NCI-H510A treated with DMSO at 0.1 percent for 48 hours (cell line): Measurements from ENCODE around the gene TRMU.

Experiments used
- DNase-seq: peaks from one replicate; lab custom pipeline; 2025; lab: John Stamatoyannopoulos, UW

TRMU gene

DNA sequence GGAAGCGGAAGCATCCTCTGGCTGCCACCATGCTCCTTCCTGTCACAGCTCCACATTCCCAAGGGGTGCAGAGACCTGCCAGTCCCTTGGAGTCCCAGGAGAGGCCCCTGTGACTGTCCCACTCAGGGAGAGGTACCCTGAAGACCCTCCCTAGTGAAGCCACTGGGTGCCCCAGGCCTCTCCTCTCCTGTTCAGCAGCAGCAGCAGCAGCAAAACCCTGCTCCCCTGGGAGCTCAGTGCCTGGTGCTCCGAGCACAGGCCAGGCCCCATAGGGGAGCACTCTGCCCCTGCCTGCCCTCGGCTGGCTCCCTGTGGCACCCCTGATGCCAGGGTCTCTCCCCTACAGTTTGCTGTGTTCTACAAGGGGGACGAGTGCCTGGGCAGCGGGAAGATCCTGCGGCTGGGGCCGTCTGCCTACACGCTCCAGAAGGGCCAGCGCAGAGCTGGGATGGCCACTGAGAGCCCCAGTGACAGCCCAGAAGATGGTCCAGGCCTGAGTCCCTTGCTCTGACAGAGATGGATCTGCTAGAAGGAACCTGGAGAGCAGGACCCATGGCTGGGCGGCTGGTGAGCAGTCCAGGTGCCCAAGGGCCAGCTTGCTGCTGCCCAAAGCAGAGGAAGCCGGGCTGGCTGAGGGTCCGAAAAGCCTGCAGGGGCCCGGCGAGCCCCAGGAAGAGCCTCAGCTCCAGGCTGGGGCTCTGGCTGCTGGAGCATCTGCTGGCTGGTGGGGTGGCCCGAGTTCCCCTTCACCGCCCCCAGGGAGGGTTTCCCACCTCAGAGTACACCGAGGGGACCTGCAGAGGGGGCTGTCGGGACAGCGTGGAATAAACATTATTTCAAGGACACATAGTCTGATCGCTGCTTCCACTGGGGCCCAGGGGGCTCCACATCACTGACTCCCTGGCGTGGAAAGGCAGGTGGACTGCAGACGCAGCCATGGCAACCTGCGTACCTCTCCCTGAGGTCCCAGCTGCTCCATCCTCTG, 21.3 kb downstream of the TRMU start:
- DNase-seq, result no peak

- no peak for DNase-seq
Observed at GRCh38 chr22:46357711-46358520, 22.4 kb downstream of the TRMU start.

- no peak for DNase-seq
Observed at GRCh38 chr22:46358766-46359165, 23.3 kb downstream of the TRMU start.

DNA sequence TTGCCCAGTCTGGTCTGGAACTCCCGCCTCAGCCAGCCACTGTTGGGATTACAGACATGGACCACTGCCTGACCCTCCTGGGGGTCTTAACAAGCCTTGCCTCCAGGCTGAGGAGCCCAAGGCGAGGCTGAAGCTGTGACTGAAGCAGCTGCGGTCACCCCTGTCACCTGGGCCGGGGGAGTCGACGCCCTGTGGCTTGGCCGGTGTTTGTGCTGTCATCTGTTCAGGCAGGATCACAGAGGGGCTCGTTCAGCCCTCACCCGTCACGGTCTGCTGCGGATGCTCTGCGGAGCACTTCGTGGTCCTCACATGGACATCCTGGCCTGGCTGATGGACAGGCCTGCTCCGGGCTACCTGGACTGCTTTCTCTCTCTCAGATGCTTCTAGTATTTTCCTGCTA, 23.8 kb downstream of the TRMU start:
- no peak for DNase-seq

- no peak for DNase-seq
Observed at GRCh38 chr22:46360097-46360496, 24.6 kb downstream of the TRMU start.

GRCh38 chr22:46360891-46361290, 25.4 kb downstream of the TRMU start:
- DNase-seq, result no peak

- no peak for DNase-seq
Observed at GRCh38 chr22:46361826-46362202, 26.3 kb downstream of the TRMU start.

DNA sequence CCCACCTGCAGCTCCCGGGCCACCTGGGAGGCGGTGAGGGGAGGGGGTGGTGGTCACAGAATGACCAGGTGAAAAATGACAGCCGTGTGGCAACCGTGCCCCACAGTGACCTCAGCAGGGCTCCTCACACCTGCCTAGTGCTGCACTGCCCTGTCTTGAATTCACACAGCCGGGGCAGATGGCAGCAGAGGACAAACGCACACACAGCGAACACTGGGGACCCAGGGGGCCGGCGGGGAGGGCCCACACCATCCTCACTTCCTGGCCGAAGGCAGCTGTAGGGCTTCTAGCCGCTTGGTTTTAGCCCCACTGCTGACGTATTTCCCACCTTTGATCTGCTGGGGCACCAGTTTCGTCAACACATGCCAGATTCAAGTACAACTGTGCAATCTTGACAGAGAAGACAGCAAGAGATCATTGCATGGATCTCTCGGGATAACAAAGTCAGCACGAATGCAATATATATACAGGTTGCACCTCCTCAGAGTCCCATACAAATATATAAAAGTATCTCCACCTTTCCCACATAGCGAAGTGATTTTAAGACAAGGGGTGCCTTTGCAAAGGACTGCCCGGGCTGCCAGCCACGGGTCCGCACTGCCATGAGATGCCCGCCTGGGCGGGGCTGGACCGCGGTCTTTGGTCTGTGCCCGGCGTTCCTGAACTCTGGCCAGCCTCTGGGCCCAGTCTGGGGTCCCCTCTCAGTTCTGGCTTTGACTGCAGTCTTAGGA, 26.9 kb downstream of the TRMU start:
- peak; percentile 41 for DNase-seq

DNA sequence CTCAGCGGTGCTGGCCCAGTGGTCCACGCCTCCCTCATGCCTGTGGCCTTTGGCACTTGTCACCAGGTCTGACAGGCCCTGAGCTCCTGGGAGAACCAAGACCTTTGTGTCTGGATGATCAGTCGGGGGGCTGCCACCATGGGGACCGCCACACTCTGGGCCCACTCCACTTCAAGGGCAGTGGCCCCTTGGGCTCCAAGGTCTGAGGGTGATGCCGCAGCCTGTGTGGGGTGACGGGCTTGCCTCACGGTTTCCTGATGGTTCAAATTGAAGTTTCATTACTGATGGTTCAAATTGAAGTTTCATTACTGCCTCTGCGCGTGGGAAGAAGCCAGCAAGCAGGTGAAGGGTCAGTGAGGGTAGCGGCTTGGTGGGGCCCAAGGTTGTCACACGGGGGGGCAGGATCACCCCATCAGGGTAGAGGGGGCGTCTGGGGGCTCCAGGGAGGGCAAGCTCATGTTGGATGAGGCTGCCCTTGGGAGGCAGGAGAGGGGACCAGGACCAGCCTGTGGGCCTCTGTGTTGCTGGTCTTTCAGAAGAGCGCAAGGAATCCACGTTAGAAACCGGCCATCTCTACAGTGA, 27.5 kb downstream of the TRMU start:
- DNase-seq, result no peak

DNA sequence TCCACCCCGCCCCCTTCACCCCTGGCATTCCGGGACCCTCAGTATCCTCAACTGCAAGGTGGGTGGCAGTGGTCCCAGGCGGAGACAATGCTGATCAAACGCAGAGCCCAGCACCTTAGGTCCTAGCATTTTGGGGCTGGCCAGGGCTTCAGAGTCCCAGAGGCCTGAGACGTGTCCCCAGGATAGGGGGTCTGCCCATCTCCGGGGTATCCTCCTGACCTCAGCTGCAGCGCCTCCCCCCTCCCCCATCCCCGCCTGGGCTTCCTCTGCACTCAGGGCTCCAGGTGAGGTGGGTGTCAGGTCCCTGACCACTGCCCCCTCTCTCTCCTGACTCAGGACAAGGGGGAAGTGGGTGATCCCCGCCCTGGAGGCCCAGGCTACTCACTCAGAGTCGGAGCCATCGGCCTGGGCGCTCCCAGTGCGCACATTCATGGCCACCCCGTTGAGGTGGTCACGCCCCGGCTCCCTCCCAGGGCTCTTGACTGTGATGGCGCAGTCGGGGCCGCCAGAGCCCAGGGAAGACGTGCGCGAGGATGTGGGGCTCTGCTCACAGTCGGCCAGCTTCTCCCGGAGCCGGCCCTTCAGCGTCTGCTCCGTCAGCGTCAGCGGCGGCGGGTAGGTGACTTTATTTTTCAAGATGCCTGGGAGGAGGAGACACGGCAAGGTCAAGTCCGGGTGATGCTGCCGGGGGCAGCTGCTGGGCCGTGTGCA, 28.3 kb downstream of the TRMU start:
- no peak for DNase-seq

GRCh38 chr22:46364341-46365165, 29.0 kb downstream of the TRMU start:
- no peak for DNase-seq

GRCh38 chr22:46365166-46365624, 29.7 kb downstream of the TRMU start:
- no peak for DNase-seq

DNA sequence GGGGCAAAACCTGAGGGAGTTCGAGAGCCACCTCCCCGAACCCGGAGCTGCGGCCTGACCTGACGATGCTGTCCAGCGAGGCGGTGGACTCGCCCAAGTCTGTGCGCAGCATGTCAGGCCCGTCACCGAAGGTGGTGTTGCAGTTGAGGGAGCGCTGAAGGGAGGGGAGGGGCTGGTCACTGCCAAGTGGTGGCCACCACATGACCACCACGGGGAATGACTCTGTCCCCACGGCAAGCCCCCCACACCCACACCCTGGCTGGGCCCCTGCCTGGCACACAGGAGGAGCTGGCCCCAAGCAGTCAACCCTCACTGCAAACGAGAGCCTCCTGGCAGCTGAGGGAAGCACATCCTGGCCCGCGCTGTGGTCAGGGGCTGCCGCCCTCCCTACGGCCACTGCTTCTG, 30.8 kb downstream of the TRMU start:
- no peak for DNase-seq

GRCh38 chr22:46366801-46367706, 31.5 kb downstream of the TRMU start:
- DNase-seq, result peak; percentile 2

DNA sequence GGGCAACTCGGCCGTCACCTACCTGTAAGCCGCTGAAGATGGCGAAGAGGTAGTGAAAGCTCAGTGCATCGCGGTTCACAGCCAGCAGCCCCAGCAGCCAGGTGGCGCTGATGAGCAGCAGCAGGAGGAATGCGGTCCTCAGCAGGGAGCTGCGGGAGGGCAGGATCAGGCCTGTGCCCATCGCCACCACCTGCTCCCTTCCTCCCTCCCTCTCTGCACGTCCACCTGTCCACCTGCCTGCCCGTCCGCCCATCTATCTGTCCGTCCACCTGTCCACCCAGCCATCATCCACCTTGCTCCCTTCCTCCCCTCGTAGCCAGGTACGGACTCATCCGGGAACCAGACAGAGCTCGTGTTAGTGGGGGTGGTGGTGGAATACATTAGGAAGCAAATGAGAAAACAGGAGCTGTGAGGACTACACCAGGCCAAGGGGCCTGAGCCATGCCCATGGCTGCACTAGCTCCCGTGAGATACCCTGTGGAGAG, 32.2 kb downstream of the TRMU start:
- DNase-seq, result peak; percentile 62

DNA sequence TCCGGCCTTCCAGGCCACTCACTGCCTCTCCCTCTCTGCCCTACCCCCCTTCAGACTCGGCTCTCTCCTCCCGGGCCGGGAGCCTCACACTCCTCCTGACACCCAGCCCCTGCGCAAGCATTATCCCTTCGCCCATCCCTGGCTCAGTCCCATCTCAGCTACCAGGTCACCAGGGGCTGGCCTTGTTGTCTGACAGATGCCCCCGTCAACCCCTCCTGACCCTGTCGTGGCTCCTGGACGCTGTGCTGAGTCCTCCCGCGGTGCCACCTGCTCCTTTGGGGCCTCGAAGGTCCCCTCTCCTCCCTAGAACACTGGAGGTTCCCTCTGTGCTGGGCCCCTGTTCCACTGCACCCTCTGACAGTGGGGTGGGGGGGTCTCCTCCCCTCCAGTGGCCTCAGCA, 32.9 kb downstream of the TRMU start:
- no peak for DNase-seq

DNA sequence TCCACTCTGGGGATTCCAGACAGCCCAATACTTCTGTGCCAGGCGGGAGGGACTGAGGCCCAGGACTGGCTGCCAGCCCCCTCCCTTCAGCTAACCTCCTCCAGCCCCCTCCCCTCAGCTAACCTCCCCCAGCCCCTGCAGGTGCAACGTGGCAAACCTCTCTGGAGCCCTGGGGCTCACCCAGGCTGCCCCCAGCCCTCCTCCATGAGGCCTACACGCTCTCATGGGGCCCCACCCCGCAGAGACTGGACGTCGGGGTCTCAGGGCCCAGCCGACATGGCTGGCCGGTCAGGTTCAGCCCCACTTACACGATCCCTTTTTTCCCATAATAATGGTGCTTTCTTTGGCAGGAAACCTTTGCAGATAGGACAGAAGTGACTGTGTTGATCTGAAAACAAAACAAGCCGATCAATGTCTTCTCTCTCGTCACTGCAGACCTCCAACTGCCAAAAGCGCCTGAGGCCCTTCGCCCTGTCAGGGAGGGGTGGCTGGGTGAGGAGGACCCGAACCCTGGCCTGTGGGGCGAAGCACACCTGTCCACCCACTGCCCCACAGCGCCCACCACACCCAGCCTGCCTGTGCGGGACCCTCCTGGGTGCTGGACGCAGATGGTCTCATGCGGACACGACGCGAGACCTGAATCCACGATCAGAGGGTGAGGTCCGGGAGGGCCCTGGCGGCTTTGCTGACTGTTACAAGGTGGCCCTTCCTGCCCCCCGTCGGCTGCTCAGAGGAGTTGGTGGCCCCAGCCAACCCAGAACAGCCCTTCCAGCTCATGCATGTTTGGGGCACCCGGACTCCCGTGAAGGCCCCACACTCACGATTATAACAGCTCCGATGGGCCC, 33.6 kb downstream of the TRMU start:
- DNase-seq, result no peak
